ENCODE measurements around the gene SCN1A. TPM values are rescaled to one million over a fixed set of nuclear protein-coding genes. Genes with fewer than 3 reads are reported as not detected.

The SCN1A gene
- total and polyA plus RNA-seq, 3 donors from 2014 or later, result 0.04 to 0.31 (median 0.24) TPM

- Histone ChIP-seq H3K27ac (no peak overlapping the region), H3K4me3 (no peak overlapping the region), H3K9me3 (no peaks in the 10 kb centered on the region), H3K4me1 (no peaks in the 10 kb centered on the region), H3K27me3 (no peaks in the 10 kb centered on the region), H3K36me3 (ENCODE audit: low read depth, missing control alignments) (no peaks in the 10 kb centered on the region)
- no peak for TF ChIP-seq CTCF (IDR thresholded peaks at IDR 0.05)
- TF ChIP-seq POLR2A (IDR thresholded peaks at IDR 0.05), result no peak
- intact Hi-C loops (cut with DNase I; ENCODE audit: low total_unique reads), result no loop called here
- no peak for DNase-seq
- WGBS, 2 donors, result 98% methylated on average over 4 of the region's 4 CpGs
These were observed 166.0 kb downstream of the SCN1A start for GRCh38 chr2:165961818-165962217.

GRCh38 chr2:165959371-165959770, 168.4 kb downstream of the SCN1A start:
- TF ChIP-seq POLR2A (IDR thresholded peaks at IDR 0.05), result no peak
- no peak for TF ChIP-seq CTCF (IDR thresholded peaks at IDR 0.05)
- no peaks in the 10 kb centered on the region for H3K36me3 ChIP-seq (ENCODE audit: low read depth, missing control alignments)
- no peak for DNase-seq
- 85 to 89% methylated on average over 4 of the region's 4 CpGs for whole genome bisulfite sequencing, 2 donors
- intact Hi-C loops (cut with DNase I; ENCODE audit: low total_unique reads), result no loop called here
- H3K4me3 ChIP-seq, result no peak overlapping the region
- H3K4me1 ChIP-seq, result peaks cover 10% of the 10 kb centered on the region
- no peaks in the 10 kb centered on the region for H3K9me3 ChIP-seq
- H3K27ac ChIP-seq, result no peak overlapping the region
- no peaks in the 10 kb centered on the region for H3K27me3 ChIP-seq

- Histone ChIP-seq H3K4me1 (peaks cover 11% of the 10 kb centered on the region), H3K36me3 (ENCODE audit: low read depth, missing control alignments) (no peaks in the 10 kb centered on the region), H3K4me3 (no peak overlapping the region), H3K27me3 (no peaks in the 10 kb centered on the region), H3K9me3 (no peaks in the 10 kb centered on the region), H3K27ac (no peak overlapping the region)
- intact Hi-C loops (cut with DNase I; ENCODE audit: low total_unique reads), result no loop called here
- DNase-seq, result no peak
- WGBS, 2 donors, result 70 to 90% methylated on average over 3 of the region's 3 CpGs
- TF ChIP-seq CTCF (IDR thresholded peaks at IDR 0.05) (no peak), POLR2A (IDR thresholded peaks at IDR 0.05) (no peak)
These were observed 169.4 kb downstream of the SCN1A start for GRCh38 chr2:165958313-165958960.

- Histone ChIP-seq H3K9me3 (no peaks in the 10 kb centered on the region), H3K27me3 (no peaks in the 10 kb centered on the region), H3K4me1 (peaks cover 19% of the 10 kb centered on the region), H3K4me3 (peak overlapping the region; percentile 46 to 54), H3K36me3 (ENCODE audit: low read depth, missing control alignments) (no peaks in the 10 kb centered on the region), H3K27ac (no peak overlapping the region)
- intact Hi-C loops (cut with DNase I; ENCODE audit: low total_unique reads), result no loop called here
- DNase-seq, result peak; percentile 44
- 58 to 87% methylated on average over 8 to 59 of the region's 60 CpGs for WGBS, 2 donors
- TF ChIP-seq CTCF (IDR thresholded peaks at IDR 0.05), result no peak
- no peak for TF ChIP-seq POLR2A (IDR thresholded peaks at IDR 0.05)
These were observed 170.7 kb downstream of the SCN1A start for GRCh38 chr2:165957030-165957675.

Data from testis (tissue), 3 donors.